ENCODE data around the gene CORO2B.

CORO2B gene

DNA sequence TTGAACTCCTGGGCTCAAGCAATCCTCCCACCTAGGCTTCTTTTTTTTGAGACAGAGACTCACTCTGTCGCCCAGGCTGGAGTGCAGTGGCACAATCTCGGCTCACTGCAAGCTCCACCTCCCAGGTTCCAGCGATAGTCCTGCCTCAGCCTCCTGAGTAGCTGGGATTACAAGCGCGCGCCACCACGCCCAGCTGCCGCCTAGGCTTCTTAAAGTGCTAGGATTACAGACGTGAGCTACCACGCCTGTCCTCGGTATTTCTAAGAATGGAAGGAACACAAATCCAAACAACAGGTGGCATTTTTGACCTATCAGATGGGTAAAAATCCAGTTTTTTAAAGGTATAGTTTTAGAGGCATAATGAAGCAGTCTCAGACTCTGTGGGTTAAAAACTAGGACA, 128.1 kb downstream of the CORO2B start:
- DNase-seq, result no peak

DNA sequence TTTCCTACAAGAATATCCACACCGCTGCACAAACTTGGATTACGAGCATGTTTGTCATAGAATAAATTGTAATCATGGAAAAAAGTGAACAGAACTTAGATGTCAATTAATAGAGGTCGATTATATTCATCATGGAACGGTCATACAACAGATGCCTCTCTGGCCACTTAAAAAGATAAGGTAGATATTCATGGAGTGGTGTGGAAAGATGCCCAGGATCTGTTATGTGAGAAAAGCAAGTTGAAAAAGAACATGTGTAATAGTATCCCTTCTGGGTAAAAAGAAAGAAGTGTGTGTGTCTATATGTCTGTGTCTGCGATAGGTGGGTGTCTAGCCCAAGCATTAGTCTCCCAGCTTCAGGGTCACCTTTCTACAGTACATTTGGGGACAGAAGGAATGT, 128.6 kb downstream of the CORO2B start:
- DNase-seq, result no peak

DNA sequence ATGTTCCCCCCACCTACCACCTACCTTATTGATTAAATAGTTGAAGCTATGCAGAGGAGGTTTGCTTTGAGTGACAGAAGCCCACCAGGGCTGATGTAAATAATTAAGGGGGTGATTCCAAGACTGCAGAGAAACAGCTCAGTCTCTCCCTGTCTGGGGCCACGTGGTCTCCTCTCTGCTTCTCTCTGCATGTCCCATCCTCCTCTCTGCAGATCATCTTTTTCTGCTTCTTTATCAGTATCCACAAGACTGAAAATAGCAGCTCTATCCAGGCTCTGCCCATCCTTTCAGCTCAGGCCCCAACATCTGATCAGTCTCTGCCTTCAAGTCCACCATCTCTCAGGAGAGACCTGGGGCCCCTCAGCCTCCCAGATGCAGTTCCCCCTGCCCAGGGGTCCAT, 131.1 kb downstream of the CORO2B start:
- DNase-seq, result no peak

DNA sequence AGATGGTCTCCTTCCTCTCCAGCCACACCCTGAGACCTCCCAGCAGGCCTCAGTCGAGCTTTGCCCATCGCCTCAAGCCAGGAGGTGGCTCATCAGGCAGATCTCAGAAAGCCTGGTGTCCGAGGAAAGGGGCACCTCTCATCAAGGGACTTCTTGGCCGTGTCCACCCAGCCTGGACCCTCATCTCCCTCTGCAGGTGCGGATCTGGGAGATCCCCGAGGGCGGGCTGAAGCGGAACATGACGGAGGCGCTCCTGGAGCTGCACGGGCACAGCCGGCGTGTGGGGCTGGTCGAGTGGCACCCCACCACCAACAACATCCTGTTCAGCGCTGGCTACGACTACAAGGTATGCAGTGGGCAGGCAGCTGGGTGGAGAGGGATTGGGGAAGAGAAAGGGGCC, 131.7 kb downstream of the CORO2B start:
- DNase-seq, result no peak

DNA sequence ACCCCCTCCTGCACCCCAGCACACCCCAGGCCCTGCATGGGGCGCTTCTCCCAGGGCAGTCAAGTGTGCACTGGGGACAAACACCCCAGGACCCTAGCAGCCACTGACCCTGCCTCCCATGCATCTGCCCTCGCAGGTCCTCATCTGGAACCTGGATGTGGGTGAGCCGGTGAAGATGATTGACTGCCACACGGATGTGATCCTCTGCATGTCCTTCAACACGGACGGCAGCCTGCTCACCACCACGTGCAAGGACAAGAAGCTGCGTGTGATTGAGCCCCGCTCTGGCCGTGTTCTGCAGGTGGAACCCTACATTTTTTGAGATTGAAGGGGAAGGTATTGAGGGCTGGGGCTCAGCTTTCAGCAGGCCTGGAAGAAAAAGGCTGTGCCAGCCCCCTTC, 132.6 kb downstream of the CORO2B start:
- no peak for DNase-seq

DNA sequence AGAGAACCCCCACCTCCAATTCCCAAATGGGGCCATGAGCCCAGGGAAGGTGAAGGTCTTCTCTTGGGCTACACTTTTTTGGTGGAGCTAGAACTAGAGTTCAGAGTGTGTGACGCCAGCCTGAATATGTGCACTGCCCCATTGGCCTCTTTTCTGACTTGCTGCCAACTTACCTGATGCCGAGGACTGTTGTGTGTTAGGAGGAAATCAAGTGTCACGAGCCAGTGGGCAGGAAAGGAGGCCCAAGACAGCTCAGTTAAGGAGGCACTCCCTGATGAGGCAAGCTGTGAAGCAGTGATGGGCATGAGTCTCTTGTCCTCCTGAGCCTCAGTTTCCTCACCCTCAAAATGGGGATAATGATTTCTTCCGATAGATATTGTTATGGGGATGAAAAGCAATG, 134.1 kb downstream of the CORO2B start:
- no peak for DNase-seq

DNA sequence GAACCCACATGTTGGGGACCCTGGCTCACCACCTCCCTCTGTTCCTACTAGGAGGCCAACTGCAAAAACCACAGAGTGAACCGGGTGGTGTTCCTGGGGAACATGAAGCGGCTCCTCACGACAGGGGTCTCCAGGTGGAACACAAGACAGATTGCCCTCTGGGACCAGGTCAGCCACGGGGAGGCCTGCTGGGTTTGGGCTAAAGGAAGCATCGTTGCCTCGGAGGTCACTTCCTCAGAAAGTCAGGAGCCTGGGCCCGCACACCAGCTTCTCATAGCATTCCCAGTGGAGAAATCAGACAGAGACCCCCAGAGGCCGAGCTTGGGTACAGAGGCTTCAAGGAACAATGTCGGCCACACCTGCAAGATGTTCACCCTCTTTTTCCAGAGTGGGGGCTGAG, 135.1 kb downstream of the CORO2B start:
- DNase-seq, result no peak

DNA sequence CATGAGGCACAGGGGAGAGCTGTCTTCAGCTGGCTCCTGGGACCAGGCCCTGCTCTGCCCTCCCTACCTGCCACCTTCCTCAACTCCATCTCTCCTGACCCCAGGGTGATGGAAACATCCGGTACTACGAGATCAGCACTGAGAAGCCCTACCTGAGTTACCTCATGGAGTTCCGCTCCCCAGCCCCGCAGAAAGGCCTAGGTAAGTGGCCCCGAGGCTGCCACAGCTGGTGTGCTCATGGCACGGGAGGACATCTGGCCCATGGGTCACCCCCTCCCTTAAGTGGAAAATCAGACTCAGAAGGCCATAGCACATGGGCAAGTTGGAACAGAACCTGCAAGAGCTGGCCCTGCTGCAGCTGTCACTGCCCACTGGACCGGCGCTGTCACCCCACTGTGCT, 136.3 kb downstream of the CORO2B start:
- DNase-seq, result no peak

DNA sequence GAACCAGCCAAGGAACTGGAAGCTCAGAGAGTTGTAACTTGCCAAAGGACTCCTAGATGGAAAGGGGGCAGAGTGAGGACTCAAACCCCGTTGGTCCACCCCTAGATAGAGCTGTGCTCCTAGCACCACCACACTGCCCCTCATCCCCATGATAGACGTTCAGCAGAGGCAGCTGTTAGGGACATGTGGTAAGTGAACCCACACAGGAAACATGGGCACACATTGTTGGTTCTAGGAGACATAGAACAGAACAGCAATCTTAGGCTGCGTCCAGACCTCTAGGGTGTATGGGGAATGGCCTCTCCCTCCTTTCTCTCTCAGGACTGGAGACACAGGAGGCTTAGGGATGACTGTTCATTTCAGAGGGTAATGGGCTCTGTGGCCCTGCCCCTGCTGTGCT, 139.2 kb downstream of the CORO2B start:
- no peak for DNase-seq

DNA sequence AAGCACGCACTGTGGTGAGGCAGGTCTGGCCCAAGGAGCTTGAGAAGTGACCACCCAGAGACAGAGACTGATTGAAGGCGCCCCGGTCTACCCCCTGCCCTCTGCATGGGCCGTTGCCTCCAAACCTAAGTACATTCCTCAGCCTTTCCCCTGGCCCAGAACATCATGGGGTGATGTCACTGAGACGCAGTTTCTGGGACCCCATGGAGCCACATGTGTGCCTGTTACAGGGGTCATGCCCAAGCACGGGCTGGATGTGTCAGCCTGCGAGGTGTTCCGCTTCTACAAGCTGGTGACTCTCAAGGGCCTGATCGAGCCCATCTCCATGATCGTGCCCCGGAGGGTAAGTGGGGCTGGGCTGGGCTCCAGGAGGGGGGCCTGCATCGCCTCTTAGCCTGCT, 139.7 kb downstream of the CORO2B start:
- no peak for DNase-seq

DNA sequence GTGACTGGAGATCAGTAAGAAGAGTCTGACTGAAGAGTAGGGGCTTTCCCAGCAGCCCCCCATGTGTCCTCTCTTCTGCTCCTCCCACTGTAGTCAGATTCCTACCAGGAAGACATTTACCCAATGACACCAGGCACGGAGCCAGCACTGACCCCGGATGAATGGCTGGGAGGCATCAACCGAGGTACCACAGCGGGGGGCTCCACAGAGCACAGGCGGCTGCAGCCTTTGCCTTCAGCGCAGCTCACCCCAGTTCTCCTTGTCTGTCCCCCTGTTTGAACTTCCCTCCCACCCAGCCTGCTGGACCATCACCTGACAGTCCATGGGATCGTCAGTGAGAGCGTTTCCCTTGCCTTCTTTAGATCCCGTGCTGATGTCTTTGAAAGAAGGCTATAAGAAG, 140.3 kb downstream of the CORO2B start:
- no peak for DNase-seq

DNA sequence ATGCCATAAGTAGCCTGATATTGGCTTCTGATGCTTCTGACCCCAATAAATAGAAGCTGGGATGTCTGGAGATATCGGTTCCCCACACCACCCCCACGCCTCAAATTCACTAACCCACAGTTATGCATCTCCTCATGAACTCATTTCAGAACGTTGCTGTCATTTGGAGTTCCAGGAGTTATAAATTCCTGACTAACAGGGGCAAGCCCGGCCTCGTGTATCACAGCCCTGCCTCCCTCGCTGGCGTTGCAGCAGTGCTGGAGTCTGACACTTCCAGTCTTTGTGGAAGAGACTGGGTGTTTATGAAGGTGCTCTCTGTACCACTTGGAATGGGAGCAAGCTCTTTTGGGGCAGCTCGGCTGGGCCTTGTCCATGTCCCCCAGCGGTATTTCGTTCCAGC, 140.9 kb downstream of the CORO2B start:
- DNase-seq, result no peak

DNA sequence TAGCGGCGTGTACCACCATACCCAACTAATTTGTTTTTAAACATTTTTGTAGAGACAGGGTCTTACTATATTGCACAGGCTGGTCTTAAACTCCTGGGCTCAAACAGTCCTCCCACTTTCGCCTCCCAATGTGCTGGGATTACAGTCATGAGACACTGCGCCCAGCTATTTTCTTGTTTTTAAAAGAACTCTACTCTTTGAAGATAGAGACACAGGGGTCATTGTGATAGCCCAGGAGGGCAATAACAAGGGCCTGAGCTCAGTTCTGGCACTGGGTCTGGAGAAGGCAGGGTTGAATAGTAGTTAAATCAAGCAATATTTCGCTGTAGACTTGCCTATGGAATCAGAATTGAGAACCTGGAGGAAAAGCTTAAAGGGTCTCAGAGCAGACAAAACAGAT, 143.1 kb downstream of the CORO2B start:
- DNase-seq, result no peak

DNA sequence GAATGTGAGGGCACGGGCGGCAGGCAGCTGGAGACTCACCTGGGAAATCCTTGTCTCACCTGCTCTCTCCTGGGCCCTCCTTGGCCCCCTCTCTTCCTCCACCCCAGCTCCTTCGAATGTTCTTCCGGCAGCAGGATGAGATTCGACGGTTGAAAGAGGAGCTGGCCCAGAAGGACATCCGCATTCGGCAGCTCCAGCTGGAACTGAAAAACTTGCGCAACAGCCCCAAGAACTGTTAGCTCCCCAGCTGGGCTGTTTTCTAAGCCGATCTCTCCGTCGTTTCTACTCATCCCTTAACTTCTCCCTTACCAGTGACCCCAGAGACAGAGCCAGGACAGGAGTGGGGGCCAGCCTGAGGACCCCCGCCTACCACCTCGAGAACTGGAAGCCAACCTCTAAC, 146.9 kb downstream of the CORO2B start:
- DNase-seq, result no peak

DNA sequence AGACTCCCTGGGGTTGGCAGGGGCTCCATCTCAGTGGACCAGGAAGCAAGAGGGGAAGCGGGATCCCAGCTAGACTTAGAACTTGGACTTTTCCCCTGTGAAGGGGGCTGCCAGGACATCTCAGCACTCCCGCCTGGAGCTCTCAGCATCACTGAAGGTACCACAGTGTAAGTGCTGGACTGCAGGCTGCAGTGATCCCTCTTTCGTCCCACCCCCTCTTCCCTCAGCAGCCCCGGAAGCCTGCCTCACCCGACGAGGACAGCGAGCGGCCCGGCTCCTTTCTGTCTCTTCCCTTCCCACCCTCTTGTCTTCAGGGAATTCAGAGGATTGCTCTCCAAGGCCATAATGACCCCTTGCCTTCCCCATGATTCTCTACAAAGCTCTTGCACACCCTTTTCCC, 147.5 kb downstream of the CORO2B start:
- DNase-seq, result no peak

DNA sequence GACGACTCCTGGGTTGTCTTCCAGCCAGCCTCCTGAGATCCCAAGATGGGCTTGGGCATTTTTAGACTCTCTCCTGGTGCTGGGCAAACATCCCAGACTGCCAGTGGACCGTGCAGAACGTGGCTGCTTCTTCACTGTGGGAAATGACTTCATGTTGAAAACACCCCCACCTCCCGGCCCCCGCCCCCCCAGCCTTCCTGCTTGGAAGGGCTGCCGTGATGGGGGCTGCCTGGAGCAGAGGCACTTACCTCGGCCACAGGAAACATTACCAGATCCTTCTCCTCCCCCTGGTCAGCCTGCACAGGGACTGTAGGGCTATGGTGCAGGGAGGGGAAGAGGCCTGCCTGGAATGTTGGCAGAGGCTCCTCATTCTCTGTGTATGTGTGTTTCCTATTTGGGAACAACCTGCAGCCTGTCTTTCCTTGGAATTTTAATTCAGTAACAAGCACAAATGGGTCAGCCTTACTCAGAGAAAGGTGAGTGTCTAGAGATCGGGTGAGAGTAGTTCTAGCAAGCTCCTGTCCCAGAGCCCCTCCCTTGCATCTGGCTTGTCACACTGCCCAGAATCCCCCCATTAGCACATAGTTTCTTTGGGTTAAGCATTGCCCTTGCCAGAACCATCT, 151.1 kb downstream of the CORO2B start:
- no peak for DNase-seq

DNA sequence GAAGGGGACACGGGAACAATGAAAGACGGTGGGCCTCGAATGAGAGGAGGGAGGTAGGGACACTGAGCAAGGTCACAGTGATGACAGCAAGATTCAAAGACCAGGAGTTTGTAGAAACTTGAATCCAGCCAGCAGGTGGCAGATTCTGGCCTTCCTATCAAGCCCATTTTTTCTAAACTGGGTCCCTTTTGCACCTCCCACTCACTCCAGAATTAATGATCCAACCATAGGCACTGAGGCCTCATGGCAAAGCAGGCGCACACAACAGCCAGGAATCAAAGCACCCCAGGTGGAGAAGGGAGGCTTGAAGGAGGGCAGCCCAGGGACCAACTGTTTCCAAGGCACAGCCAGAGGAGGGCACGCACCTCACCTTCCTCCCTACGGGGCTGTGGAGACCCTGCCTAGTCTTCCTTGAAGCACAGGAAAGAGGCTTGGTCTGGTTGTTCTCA, 151.7 kb downstream of the CORO2B start:
- DNase-seq, result peak; percentile 20

DNA sequence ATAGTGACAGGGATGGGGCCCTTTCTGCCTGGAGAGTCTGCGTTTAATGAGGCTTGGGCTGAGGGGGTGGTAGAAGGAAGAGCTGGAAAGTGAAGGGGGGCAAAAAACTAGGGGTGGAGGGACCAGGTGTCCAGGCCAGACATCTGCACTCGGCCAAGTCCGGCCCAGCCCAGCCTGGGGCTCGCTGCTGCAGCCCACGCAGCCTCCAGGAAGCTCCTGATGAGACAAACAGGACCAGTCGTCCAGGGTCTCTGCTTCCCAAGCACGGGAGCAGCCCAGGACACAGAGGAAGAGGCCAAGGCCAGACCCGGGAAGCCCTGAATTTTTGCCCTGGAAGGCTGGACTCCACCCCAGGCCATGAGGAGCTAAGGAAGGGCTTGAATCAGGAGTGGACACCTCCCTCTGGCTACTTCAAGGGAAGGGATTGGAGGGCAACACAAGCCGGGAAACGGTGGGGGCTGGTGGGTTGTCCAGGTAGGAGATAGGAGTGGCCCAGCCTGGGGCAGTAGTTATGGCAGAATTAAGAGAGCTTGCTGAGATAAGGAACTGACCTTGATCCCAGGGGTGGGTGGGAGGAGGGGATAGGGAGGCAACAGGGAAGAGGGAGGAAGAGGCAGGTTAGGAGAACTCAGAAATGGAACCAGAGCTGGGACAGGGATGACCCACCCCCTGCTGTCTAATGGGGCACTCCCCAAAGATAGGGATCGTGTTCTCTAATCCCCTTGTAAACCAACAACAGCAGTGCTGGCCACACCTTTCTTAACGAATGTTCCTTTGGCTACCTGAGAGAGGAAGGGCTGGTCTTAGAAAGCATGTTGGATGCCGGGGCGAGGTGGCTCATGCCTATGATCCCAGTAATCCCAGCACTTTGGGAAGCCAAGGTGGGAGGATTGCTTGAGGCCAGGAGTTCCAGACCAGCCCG, 152.4 kb downstream of the CORO2B start:
- DNase-seq, result no peak

DNA sequence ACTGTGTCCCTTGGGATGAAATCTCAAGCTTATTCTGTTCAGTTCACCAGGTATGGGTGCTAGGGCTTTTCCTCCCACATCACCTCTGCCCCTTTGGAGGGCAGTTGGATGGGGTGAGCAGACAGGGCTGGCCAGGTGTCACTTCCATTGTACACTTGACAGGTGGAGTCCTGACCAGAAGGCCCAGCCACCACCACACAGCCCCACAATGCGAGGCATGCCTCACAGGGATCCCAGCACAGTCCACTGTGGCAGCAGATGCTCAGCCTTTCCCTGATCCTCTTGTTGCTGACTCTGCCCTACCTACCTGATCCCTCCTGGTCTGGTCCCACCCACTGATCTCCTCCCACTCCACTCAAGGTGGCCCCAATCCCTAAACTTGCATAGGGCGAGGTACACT, 153.7 kb downstream of the CORO2B start:
- DNase-seq, result no peak

DNA sequence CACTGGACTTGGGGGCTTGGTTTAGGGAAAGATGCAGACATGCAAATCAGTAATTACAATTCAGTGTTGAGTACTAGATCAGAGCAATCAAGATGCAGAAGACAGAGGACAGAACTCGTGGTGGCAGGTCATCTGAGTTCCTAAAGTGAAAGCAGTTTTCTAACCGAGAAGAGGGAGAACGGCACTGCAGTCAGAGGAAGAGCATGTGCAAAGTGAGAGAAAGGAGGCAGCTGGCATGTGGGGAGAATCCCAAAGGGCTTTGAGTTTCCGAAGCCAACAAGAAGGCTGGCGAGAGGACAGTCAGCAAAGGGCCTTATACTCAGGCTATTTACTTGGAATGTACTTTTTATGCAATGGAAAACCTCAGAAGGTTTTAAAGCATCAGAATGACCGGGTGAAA, 154.9 kb downstream of the CORO2B start:
- no peak for DNase-seq

DNA sequence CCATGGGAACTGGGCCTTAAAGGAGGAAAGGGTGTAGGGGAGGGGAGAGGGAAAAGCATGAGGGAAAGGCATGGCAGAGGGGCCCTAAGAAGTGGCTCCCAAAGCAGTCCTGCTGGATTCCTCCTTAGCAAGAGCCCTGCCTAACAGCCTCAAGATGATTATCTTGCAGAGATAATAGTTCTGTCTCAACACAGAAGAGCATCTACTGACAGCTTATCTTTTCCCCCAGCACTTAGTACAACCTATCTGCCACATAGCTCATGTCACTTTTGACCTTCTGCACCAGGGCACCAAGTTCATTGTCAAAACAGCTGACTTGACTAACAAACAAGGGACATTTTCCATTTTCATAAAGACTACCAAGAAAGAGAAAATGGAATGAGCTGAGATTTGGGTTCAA, 155.6 kb downstream of the CORO2B start:
- DNase-seq, result no peak

DNA sequence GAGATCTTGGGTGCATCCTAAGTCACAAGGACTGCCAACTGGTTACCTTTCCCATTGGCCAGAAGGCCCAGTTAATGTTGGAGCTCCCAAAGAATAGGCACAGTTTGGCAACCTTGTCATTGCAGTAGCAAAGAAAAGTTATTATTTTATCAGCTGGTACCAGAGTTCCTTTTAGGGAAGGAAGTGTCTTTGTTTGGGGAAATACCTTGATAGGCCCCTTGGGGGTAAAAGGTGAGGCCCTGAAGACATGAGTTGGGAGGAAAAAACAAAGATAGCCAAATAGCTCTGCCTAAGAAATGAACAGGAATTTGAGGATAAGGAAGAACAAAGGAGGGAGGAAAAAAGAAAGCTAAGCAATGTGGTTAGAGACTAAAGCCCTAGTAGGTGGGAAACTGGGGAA, 156.1 kb downstream of the CORO2B start:
- DNase-seq, result no peak

DNA sequence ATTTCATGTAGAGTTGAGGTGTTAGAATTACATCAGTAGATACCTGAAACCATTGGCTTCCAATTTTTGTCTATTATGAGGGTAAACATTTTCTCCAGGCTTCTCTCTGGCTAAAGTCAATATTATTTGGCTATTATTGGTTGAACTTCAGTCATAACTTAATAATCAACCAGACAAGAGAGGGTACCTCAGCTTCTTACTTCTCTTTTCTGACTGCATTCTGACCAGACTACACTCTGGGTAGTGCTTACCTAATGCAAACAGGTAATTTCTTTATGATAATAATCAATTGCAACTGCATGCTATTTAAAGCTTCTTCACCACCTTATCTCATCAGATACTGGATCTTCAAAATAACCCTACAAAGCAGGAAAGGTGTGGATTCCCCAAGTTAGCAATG, 156.8 kb downstream of the CORO2B start:
- no peak for DNase-seq

DNA sequence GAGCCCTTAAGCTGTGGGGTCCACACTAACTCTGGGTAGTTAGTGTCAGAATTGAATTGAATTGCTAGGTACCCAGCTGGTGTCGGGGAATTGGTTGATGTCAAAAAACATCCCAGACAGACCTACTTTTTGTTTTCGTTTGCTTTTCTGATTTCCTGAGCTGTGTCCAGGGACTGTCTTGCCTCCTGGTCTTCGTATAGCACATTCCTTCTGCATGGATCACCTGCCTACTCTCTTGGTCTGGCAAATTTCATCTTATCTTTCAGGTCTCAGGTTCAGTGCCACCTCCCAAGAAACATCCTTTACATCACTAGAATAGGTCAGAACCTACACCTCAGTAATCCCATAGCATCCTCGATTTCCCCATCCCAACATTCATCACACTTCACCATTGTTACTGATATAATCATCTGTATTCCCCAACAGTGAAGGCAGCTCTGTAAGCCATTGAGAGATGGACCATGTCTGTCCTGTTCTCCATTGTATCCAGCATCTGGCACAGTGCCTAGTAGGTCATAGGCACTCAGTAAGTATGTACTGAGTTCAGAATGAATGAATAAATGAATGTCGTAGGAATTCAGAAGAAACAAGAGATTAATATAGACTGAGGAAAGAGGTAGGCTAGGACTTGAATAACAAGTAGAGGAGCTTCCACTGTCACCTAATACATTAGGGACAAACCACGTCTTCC, 160.7 kb downstream of the CORO2B start:
- no peak for DNase-seq
